ENCODE measurements around the gene ATF5.

DNA sequence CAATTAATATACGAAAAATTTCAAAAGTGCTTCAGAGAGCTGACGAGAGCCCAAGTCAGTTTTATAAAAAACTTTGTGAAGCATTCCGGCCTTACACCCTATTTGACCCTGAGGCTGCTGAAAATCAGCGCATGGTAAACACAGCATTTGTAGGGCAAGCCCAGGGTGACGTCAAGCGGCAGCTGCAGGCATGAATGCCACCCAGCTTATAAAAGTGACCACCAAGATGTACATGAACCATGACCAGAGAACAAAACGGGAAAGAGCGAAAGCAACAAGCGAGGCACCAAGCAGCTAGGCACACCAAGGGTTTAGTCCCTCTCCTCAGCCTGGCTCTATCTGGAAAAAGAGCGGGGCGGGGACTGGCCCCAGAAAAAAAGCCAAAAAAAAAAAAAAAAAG is 25.9 kb downstream of the ATF5 start:
- TF ChIP-seq, protein P1, sequence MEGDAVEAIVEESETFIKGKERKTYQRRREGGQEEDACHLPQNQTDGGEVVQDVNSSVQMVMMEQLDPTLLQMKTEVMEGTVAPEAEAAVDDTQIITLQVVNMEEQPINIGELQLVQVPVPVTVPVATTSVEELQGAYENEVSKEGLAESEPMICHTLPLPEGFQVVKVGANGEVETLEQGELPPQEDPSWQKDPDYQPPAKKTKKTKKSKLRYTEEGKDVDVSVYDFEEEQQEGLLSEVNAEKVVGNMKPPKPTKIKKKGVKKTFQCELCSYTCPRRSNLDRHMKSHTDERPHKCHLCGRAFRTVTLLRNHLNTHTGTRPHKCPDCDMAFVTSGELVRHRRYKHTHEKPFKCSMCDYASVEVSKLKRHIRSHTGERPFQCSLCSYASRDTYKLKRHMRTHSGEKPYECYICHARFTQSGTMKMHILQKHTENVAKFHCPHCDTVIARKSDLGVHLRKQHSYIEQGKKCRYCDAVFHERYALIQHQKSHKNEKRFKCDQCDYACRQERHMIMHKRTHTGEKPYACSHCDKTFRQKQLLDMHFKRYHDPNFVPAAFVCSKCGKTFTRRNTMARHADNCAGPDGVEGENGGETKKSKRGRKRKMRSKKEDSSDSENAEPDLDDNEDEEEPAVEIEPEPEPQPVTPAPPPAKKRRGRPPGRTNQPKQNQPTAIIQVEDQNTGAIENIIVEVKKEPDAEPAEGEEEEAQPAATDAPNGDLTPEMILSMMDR (IDR thresholded peaks at IDR 0.05) = no peak
- no peak for TF ChIP-seq POLR2A (IDR thresholded peaks at IDR 0.05)
